HL-60 (cell line): ENCODE data around the gene UBL3.

Experiments
- DNase-seq, 2 experiments: peaks; one replicate each; pipeline ENCODE4 v3.0.0-alpha.2; 2010 to 2020; ENCODE audit warnings: low read depth in 1 of 2, low spot score in 1 of 2
- H3K27ac ChIP-seq: fragments of 250-450 bp; sonication (Bioruptor Pico); replicated peaks from 2 replicates; pipeline ENCODE4 v1.5.1; 2020; ENCODE audit warnings: mild to moderate bottlenecking, moderate library complexity
- H3K27me3 ChIP-seq: fragments of 250-450 bp; sonication (Bioruptor Pico); 2 replicates; pipeline ENCODE4 v1.5.1; 2021; ENCODE audit warnings: mild to moderate bottlenecking, moderate library complexity; ENCODE audit not compliant: insufficient read depth, poor library complexity, severe bottlenecking
- H3K4me3 ChIP-seq: replicated peaks from 2 replicates; pipeline ENCODE4 v1.5.1; 2011; ENCODE audit warnings: mild to moderate bottlenecking, control low read depth, low read length; ENCODE audit not compliant: insufficient read depth
- GABPA ChIP-seq: IDR thresholded peaks from 2 replicates; pipeline ENCODE4 v1.6.1; 2012; ENCODE audit warnings: low read depth
- POLR2AphosphoS5 ChIP-seq: IDR thresholded peaks from 2 replicates; pipeline ENCODE4 v1.6.1; 2012; ENCODE audit warnings: low read depth
- SPI1 ChIP-seq: IDR thresholded peaks from 2 replicates; pipeline ENCODE4 v1.6.1; 2012; ENCODE audit warnings: low read depth, mild to moderate bottlenecking, borderline replicate concordance
- TF ChIP-seq, protein P1 (sequence below): IDR thresholded peaks from 2 replicates; pipeline ENCODE4 v1.6.1; 2012; ENCODE audit warnings: low read depth; ENCODE audit not compliant: insufficient replicate concordance
- TF ChIP-seq, protein P2 (sequence below): IDR thresholded peaks from one replicate; pipeline ENCODE4 v1.5.1; 2011; ENCODE audit warnings: low read length, control low read depth, inconsistent platforms; ENCODE audit not compliant: insufficient read depth

UBL3 gene

DNA sequence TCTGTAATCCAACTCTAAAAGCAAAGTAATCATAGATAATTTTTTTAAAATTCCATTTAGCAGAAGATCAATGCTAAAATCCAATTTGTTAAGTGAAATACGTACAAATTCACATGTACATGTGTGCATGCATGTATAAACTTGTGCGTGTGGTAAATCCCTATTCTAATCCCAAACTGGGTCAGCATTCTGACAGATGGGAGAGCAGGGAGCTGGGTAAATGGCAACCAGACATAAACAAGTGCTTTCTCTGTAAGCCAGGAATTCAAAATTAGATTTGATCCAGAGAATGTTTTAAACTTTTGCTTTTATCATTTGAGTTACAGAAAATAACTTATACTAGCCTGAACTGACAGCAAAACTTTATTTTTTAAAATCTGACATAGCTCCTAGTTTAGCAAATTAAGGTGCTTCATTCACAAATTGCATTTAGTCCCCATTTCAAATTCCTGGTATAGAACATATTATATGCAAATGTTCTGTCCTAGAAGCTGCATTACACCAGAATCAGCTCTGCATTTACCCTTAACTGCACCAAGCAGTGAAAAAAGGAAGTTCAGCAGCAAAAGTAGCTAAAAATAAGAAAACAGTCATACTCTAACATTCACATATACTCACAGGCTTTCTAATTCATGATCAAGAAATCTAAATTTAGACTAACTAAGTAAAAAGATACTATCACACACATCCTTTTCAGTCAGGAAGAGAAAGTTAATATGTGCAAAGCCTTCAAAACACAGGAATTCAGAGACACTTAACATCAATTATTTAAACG, 32.6 kb downstream of the UBL3 start:
- H3K4me3 ChIP-seq = no peak overlapping the region
- DNase-seq = peak; percentile 3 to 26
- TF ChIP-seq SPI1 = peak; percentile 39; the same call in 1 of the 2 replicates
- TF ChIP-seq, protein P1, sequence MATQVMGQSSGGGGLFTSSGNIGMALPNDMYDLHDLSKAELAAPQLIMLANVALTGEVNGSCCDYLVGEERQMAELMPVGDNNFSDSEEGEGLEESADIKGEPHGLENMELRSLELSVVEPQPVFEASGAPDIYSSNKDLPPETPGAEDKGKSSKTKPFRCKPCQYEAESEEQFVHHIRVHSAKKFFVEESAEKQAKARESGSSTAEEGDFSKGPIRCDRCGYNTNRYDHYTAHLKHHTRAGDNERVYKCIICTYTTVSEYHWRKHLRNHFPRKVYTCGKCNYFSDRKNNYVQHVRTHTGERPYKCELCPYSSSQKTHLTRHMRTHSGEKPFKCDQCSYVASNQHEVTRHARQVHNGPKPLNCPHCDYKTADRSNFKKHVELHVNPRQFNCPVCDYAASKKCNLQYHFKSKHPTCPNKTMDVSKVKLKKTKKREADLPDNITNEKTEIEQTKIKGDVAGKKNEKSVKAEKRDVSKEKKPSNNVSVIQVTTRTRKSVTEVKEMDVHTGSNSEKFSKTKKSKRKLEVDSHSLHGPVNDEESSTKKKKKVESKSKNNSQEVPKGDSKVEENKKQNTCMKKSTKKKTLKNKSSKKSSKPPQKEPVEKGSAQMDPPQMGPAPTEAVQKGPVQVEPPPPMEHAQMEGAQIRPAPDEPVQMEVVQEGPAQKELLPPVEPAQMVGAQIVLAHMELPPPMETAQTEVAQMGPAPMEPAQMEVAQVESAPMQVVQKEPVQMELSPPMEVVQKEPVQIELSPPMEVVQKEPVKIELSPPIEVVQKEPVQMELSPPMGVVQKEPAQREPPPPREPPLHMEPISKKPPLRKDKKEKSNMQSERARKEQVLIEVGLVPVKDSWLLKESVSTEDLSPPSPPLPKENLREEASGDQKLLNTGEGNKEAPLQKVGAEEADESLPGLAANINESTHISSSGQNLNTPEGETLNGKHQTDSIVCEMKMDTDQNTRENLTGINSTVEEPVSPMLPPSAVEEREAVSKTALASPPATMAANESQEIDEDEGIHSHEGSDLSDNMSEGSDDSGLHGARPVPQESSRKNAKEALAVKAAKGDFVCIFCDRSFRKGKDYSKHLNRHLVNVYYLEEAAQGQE = no peak
- H3K27ac ChIP-seq = peak overlapping the region; percentile 56
- no peaks in the 10 kb centered on the region for H3K27me3 ChIP-seq

GRCh38 chr13:29816715-29817114, 33.7 kb downstream of the UBL3 start:
- no peak overlapping the region for H3K27ac ChIP-seq

DNA sequence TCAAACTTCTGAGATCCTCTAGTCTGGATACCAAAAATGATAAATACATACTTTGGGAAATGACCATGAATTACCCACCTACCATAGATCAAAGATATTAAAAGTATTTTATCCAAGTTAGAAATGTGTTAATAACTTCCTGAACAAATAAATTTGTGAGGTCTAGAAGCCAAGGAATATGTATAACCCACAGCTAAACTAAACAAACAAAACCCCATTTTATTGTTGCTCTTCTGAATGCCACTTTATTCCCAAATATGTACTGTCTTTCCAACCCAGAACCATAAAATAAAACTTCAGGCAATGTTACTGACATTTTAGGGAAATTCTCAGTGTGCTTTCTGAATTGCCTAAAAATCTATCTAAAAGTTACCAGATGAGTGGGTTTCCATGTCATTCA, 35.1 kb downstream of the UBL3 start:
- TF ChIP-seq, protein P1 = no peak
- TF ChIP-seq SPI1 (no peak), POLR2AphosphoS5 (no peak), GABPA (no peak)
- TF ChIP-seq, protein P2, sequence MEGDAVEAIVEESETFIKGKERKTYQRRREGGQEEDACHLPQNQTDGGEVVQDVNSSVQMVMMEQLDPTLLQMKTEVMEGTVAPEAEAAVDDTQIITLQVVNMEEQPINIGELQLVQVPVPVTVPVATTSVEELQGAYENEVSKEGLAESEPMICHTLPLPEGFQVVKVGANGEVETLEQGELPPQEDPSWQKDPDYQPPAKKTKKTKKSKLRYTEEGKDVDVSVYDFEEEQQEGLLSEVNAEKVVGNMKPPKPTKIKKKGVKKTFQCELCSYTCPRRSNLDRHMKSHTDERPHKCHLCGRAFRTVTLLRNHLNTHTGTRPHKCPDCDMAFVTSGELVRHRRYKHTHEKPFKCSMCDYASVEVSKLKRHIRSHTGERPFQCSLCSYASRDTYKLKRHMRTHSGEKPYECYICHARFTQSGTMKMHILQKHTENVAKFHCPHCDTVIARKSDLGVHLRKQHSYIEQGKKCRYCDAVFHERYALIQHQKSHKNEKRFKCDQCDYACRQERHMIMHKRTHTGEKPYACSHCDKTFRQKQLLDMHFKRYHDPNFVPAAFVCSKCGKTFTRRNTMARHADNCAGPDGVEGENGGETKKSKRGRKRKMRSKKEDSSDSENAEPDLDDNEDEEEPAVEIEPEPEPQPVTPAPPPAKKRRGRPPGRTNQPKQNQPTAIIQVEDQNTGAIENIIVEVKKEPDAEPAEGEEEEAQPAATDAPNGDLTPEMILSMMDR = no peak
- Histone ChIP-seq H3K27me3 (no peaks in the 10 kb centered on the region), H3K4me3 (no peak overlapping the region), H3K27ac (no peak overlapping the region)
- DNase-seq = no peak

More at GRCh38 chr13:29816715-29817114, 33.7 kb downstream of the UBL3 start:
- no peak for DNase-seq
- H3K27me3 ChIP-seq = no peaks in the 10 kb centered on the region
- TF ChIP-seq POLR2AphosphoS5 = no peak
- TF ChIP-seq, protein P2 = no peak
- TF ChIP-seq SPI1 = no peak
- no peak for TF ChIP-seq GABPA
- TF ChIP-seq, protein P1 = no peak
- H3K4me3 ChIP-seq = no peak overlapping the region
